ENCODE data around the gene TMEM30B. TPM values are rescaled to one million over a fixed set of nuclear protein-coding genes. Genes with fewer than 3 reads are reported as not detected.

The TMEM30B gene
- total and polyA plus RNA-seq, 8 donors, result 11.2 to 52.2 (median 16.6) TPM

DNA sequence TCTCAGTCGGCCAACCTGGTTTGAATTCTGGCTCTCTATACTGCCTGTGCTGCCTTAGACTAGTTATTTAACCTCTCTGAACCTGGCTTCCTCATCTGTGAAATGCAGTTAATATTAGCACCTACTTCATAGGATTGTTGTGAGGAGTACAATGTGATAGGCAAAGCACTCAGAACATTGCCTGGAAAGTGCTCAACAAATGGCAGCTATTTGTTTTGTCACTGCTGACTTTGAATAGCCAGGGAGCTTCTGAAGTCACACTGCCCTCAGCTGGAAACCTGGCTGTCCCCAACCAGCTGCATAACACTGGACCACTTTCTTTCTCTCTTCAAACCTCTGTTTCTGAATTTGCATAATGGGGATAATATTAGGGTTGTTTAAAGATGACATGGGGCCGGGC, 9.6 kb downstream of the TMEM30B start:
- no peaks in the 10 kb centered on the region for H3K36me3 ChIP-seq
- H3K27me3 ChIP-seq, result peaks cover 0 to 16% (median 3%) of the 10 kb centered on the region in 3 donors
- DNase-seq, result no peak
- H3K4me1 ChIP-seq, result peaks cover 0 to 7% (median 3%) of the 10 kb centered on the region in 4 donors
- H3K4me3 ChIP-seq, result no peak overlapping the region
- H3K27ac ChIP-seq, result no peak overlapping the region
- H3K9me3 ChIP-seq, result no peaks in the 10 kb centered on the region
- intact Hi-C loops (cut with DNase I; ENCODE audit: low total_unique reads), result no loop called here
- no peak for TF ChIP-seq POLR2AphosphoS5 (IDR thresholded peaks at IDR 0.05)
- no peak for TF ChIP-seq EP300 (IDR thresholded peaks at IDR 0.05)
- TF ChIP-seq POLR2A (IDR thresholded peaks at IDR 0.05), result no peak
- no peak for TF ChIP-seq CTCF (IDR thresholded peaks at IDR 0.05)
- WGBS, 5 donors, result 84 to 95% (median 92%) methylated on average over 2 of the region's 2 CpGs

- H3K27me3 ChIP-seq, result peaks cover 0 to 16% (median 3%) of the 10 kb centered on the region in 3 donors
- no peak overlapping the region for H3K27ac ChIP-seq
- intact Hi-C loops (cut with DNase I; ENCODE audit: low total_unique reads), result no loop called here
- no peaks in the 10 kb centered on the region for H3K9me3 ChIP-seq
- 66 to 85% (median 69%) methylated on average over 4 of the region's 4 CpGs for WGBS, 5 donors
- no peaks in the 10 kb centered on the region for H3K36me3 ChIP-seq
- no peak overlapping the region for H3K4me3 ChIP-seq
- H3K4me1 ChIP-seq, result peaks cover 0 to 7% (median 3%) of the 10 kb centered on the region in 4 donors
- DNase-seq, result no peak
- TF ChIP-seq EP300 (IDR thresholded peaks at IDR 0.05) (no peak), POLR2A (IDR thresholded peaks at IDR 0.05) (no peak), POLR2AphosphoS5 (IDR thresholded peaks at IDR 0.05) (no peak), CTCF (IDR thresholded peaks at IDR 0.05) (no peak)
These were observed 10.4 kb downstream of the TMEM30B start for GRCh38 chr14:61270714-61271113.

DNA sequence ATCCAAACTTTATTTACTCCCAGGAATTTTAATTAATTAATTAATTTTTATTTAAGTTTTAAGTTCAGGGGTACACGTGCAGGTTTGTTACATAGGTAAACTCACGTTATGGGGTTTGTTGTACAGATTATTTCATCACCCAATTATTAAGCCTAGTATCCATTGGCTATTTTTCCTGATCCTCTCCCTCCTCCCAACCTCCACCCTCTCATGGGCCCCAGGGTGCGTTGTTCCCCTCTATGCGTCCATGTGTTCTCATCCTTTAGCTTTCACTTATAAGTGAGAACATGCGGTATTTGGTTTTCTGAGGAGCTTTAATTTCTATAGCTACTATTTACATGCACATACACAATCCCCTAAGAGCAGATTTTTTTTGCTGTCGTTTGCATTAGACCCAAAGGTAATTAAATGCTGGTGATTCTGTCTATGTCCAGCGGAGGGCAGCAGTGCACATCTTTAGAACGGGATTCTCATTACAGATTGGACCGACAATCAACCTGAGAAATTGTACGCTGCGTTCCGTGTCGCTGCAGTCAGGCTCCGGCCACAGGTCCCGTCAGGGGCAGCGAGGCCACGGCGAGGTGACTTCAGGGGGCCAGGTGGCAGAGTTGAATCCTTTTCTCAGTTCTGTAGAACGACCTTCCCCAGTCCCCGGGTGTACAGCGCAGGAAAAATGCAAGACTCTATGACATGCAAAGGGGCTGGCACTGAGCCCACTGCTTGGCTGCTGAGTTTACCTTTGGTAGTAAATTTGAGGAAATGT, 11.6 kb downstream of the TMEM30B start:
- no peak overlapping the region for H3K27ac ChIP-seq
- no peaks in the 10 kb centered on the region for H3K9me3 ChIP-seq
- TF ChIP-seq POLR2AphosphoS5 (IDR thresholded peaks at IDR 0.05) (peak in 1 of 3 donors; percentile 54), POLR2A (IDR thresholded peaks at IDR 0.05) (no peak), CTCF (IDR thresholded peaks at IDR 0.05) (peak in 5 of 7 experiments; percentile 66 to 89 (median 76)), EP300 (IDR thresholded peaks at IDR 0.05) (no peak)
- peaks cover 0 to 7% (median 3%) of the 10 kb centered on the region in 4 donors for H3K4me1 ChIP-seq
- H3K4me3 ChIP-seq, result peak overlapping the region; percentile 28 to 41 (median 34)
- 3 to 6% (median 3%) methylated on average over 18 to 21 of the region's 21 CpGs for WGBS, 5 donors
- peak; percentile 89 to 93 for DNase-seq
- intact Hi-C loops (cut with DNase I; ENCODE audit: low total_unique reads), result no loop called here
- no peaks in the 10 kb centered on the region for H3K36me3 ChIP-seq
- H3K27me3 ChIP-seq, result peaks cover 0 to 16% (median 3%) of the 10 kb centered on the region in 3 donors

DNA sequence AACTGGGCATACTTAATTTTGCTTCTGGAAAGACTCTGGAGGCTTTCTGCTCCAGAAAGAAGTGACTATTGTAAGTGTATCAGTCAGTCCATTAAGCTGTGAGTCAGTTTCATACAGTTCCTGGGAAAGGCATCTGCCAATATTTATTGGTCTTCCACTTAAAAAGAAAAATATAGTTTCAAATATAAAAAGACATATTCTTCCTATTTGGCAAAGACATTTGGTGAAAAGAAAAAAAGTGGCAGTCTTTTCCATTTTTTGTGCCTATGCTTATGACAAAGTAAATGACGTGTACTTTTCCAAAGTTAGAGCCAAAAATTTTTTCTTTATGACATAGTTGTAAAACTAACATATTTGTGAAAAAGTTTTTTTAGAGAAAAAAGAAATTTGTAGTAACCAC, 12.3 kb downstream of the TMEM30B start:
- TF ChIP-seq POLR2A (IDR thresholded peaks at IDR 0.05) (no peak), POLR2AphosphoS5 (IDR thresholded peaks at IDR 0.05) (no peak), CTCF (IDR thresholded peaks at IDR 0.05) (no peak), EP300 (IDR thresholded peaks at IDR 0.05) (no peak)
- H3K36me3 ChIP-seq, result no peaks in the 10 kb centered on the region
- intact Hi-C loops (cut with DNase I; ENCODE audit: low total_unique reads), result no loop called here
- H3K27me3 ChIP-seq, result peaks cover 0 to 16% (median 3%) of the 10 kb centered on the region in 3 donors
- no peaks in the 10 kb centered on the region for H3K9me3 ChIP-seq
- H3K27ac ChIP-seq, result no peak overlapping the region
- no peak for DNase-seq
- no peak overlapping the region for H3K4me3 ChIP-seq
- H3K4me1 ChIP-seq, result peaks cover 0 to 7% (median 3%) of the 10 kb centered on the region in 4 donors
- WGBS, 5 donors, result 25 to 50% (median 33%) methylated on average over 1 of the region's 1 CpG
